GM18858 (cell line): Measurements from ENCODE around the gene TNFRSF19.

ENCODE experiments used
- ATAC-seq: cut with Tn5 transposase; IDR thresholded peaks from one replicate; pipeline ENCODE4 v1.9.1; 2021; ENCODE audit not compliant: unreplicated experiment

TNFRSF19 gene

GRCh38 chr13:23600534-23600933, 30.3 kb downstream of the TNFRSF19 start:
- no peak for ATAC-seq

- no peak for ATAC-seq
Measured at GRCh38 chr13:23605831-23606230, 35.6 kb downstream of the TNFRSF19 start.

DNA sequence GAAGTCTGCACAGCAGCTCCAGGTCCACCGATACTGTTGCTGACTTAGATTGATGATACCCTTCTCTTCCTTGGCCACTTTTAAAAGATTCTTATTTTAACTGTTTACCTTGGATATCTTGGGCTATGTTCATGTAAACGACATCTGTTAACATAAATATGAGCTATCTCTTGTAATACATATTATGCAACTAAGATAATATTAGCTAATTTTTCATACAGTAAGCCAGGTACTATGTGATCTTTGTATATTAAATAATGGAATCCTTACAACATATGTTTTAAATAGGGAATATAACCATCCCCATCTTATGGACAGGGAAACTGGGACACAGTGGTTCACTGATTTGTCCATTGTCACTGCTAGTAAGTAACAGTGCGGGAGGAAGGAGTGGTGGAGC, 37.9 kb downstream of the TNFRSF19 start:
- no peak for ATAC-seq

DNA sequence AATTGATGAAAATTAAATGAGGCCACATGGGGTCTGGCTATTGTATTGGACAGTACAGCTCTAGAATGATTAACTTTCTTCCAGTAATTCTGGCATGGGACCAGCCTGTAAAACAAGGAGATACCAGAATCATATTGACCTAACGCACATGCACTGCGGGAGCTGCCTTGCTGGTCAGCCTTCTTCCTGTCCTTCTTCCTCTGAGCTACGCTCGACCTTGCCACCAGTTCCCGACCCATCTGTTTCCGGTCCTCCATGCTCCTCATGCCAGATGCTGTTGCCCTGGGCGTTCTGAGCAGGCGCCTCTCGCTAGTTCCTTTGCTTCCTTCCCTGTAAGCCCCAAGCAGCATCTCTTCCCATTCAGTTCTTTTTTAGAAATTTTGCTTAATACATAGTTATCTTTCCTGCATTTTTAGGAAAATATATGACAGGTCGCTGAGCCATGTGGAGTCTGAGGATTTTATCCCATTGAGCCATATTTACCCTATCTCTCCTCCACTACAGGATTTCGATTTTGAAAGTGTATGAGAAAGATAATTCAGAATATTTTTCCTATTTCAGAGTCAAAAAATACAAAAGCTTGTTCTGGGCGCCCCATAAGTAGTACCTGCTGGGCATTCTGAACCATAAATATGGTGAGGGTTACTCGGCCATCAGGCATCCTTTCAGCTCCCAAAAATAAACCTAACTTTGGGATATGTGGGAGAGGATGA, 38.6 kb downstream of the TNFRSF19 start:
- no peak for ATAC-seq

- peak; percentile 22 for ATAC-seq
Measured at GRCh38 chr13:23609414-23609760, 39.2 kb downstream of the TNFRSF19 start.

DNA sequence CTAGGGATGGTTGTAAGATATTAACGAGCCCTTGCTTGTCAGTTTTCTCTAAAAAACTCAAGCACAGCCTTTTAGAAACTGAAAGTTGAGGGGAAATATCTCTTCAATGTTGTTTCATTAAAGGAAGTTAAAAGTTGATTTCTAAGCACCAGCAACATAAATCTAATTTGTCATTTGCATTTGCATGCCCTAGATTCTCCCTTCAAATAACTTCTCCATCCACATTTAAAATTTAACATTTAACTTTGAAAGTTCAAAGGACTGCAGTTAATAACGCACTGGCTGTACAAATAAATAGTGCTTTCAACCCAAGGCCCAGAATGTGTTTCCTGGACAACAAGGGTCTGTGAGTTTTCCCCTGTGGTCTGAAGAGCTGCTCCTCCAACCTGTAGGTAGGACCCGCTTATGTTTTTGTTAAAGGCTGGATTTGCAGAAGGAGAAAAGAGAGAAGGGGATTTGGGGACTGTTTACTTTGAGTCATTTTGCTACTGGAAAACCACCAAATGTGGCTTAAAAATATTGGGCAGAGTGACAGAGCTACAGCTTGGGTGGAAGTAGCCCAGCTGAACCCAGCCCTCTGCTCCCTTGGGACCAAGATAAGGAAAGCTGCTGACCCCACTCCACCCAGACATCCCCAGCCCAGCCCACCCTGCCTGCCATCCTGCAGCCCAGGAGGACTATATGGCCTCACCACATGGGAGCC, 39.8 kb downstream of the TNFRSF19 start:
- peak; percentile 36 for ATAC-seq

DNA sequence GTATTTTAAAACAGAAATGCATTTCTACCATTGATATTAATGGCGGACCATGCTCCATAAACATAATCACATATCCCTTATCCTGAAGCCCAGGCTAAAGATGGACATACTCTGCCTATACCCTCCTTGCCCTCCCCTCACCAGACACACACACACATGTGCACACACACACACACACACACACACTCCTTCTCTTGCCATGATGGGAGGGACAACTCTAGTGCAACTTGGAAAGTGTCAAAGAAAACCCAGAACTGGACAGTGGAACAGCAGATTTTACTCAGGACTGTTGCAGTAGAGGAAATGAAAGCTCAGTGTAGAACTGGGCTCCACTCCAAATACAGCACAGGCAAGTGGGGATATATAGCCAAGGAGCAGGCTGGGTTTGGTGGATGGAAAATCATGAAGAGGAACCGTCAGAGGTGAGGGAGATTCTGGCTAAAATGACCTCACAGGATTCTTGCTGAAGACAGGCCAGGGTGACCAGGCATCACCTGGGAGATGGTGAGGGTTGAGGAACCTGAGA, 40.8 kb downstream of the TNFRSF19 start:
- ATAC-seq = no peak

DNA sequence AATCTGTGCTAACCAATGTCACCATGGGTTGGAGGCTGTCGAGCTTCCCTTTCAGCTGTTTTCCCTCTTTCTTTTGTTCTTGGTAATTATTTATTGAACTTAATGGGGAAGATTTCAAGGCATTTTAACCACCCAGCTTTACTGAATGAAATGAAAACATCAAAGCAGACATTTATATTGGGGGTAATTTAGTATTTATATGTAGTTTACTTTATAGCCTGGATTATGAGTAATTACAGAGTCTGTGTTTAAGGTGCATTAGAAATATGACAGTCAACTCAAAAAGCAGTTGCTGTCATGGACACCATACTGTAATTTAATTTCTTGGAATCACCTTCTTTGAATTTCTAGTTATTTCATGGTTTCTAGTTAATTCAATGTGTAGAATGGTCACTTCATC, 42.0 kb downstream of the TNFRSF19 start:
- no peak for ATAC-seq

DNA sequence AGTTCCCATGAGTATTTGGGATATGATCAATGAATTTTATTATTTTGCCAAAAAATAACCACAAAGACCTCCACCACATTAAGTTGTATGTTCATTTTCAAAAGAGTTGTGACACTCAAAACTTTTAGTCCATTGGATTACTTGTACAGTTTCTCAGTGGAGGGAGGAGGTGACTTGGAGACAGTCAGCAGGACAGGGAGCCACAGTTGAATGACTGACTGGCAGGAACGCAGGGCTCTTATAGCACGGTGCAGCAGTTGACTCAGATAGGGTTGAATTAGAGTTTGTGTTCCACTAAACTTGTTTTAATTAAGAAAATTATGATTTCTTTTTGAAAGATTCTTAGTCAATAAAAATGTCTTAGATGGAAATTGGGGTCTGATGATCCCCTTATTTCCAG, 42.5 kb downstream of the TNFRSF19 start:
- no peak for ATAC-seq

DNA sequence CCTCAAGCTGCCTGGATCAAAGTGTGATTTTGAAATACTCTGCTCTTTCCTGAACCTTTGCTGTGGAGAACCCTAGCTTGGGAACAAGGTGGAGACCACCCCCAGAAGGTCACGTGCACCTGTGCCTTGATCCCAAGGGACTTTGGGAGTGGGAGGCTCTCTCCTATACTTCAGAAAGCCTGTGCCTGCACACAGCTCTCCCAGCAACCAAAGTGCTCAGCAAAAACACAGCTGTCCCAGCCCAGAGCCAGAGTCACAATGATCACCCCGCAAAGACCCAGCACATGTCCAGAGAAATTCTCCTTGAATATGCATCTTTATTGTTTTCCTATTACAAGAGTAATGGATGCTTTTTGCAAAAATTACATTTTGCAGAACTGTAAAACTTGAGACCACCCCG, 43.4 kb downstream of the TNFRSF19 start:
- ATAC-seq = no peak

DNA sequence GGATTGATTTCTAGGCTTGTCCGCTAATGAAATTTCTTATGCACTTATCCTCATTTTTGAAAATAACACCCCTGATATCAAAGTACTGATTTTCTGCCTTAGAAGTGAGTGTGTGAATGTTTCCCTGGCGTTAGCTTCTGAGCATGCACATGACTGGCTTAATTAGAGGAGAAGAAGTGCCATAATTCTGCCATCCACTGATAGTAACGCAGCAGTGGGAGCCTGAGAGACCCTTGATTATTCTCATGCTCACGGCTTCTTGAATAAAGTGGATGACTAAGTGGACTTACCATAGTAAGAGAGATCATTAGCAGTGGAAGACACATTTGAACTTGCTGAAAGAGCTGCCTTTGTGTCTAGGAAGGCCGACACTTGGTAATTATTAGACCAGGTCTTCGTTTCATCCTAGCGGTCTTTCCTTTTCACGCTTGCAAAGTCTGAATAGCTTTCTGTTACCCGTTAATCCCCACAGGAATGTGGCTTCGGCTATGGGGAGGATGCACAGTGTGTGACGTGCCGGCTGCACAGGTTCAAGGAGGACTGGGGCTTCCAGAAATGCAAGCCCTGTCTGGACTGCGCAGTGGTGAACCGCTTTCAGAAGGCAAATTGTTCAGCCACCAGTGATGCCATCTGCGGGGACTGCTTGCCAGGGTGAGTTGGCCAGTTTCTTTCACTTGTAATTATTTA, 45.3 kb downstream of the TNFRSF19 start:
- ATAC-seq = no peak

- no peak for ATAC-seq
Measured at GRCh38 chr13:23616228-23616627, 46.0 kb downstream of the TNFRSF19 start.

GRCh38 chr13:23617551-23618024, 47.4 kb downstream of the TNFRSF19 start:
- no peak for ATAC-seq

DNA sequence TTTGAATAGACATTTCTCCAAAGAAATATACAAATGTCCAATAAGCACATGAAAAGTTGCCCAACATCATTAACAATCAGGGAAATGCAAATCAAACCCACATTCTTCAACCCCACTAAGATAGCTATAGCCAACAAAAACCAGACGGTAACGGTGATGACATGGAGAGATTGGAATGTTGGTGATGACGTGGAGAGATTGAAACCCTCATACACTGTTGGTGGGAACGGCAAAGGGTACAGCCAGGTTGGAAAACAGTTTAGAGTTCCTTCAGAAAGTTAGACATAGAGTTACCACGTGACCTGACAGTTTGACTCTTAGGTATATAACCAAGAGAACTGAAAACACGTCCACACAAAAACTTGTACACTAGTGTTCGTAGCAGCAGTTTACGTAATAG, 48.1 kb downstream of the TNFRSF19 start:
- ATAC-seq = no peak

- no peak for ATAC-seq
Measured at GRCh38 chr13:23619068-23619855, 49.0 kb downstream of the TNFRSF19 start.

GRCh38 chr13:23620211-23620610, 50.0 kb downstream of the TNFRSF19 start:
- no peak for ATAC-seq

DNA sequence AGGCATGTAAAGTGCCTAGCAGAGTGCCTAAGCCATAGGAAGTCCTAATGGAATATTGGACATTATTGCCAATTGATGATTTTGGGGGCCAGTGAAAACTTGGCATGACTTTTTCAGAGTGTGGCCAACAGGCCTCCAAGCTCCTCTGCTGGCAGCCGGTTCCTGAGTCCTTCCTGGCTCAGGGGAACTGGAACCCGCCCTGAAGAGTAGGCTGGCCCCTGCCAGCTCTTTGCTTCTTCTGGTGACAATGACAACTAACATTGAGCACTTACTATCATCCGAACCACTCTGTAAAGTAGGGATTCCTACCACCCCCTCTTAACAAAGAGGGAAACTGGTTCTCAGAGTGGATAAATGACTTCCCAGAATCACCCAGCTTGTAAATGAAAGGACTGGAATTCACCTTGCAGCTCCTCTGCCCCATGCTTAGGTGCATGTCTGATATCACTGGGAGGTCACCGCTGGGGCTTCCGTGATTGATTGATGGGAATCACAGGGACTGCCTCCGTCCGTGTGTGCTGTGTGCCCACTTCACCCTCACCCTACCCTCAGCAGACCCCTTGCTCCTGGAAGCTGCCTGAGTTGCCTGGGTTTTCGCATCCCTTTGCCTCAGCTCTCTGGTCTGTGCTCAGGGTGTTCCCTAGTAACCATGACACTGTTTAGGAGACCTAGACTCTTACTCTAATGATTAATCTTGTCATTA, 50.6 kb downstream of the TNFRSF19 start:
- no peak for ATAC-seq

- ATAC-seq = peak; percentile 70
Measured at GRCh38 chr13:23621316-23621645, 51.1 kb downstream of the TNFRSF19 start.

GRCh38 chr13:23622985-23623384, 52.8 kb downstream of the TNFRSF19 start:
- ATAC-seq = peak; percentile 55

DNA sequence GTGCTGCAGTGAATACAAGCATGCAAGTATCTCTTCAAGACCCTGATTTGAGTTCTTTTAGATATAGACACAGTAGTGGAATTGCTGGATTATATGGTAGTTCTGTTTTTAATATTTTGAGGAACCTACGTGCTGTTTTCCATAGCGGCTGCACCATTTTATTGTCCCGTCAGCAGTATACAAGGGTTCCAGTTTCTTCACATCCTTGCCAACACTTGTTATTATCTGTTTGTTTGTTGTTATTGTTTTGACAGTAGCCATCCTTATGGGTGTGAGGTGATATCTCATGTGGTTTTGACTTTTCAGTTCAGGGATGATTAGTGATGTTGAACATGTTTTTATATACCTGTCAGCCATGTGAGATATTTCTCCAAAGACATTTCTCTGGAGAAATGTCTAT, 53.2 kb downstream of the TNFRSF19 start:
- ATAC-seq = no peak

DNA sequence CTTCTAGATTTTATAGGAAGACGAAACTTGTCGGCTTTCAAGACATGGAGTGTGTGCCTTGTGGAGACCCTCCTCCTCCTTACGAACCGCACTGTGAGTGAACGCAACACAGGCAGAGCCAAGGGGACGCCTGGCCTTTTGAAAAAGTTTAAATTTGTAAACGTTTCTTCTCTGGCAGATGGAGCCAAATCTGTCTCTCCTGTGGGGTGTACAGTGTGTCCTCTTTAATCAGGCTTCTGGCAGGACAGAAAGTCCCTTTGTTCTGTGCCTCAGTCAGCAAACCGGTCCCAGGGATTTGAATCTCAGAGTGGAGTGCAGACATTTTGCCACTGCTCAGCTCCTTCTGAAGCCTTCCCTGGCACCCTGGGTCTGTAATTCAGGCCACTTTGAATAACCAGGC, 56.5 kb downstream of the TNFRSF19 start:
- no peak for ATAC-seq
